Transverse colon (tissue), 4 donors: Measurements from ENCODE around the gene PLXNA3. TPM values are rescaled to one million over a fixed set of nuclear protein-coding genes. Genes with fewer than 3 reads are reported as not detected.

Experiments used
- DNase-seq: peaks from one replicate; pipeline ENCODE4 v3.0.0-alpha.2; 2019
- H3K27ac ChIP-seq, 4 donors: fragments of 200-600 bp; sonication (generic); 2 replicates each; pipeline ENCODE4 v1.5.1; 2016 to 2018; ENCODE audit warnings: inconsistent platforms in 4 of 4
- H3K27me3 ChIP-seq: fragments of 200-600 bp; sonication (generic); 2 replicates; pipeline ENCODE4 v1.5.1; 2017; ENCODE audit warnings: inconsistent platforms
- H3K36me3 ChIP-seq, 4 donors: fragments of 200-600 bp; sonication (generic); 2 replicates each; pipeline ENCODE4 v1.5.1; 2017 to 2019; ENCODE audit warnings: inconsistent platforms in 4 of 4
- H3K4me1 ChIP-seq, 4 donors: fragments of 200-600 bp; sonication (generic); 2 replicates each; pipeline ENCODE4 v1.5.1; 2017 to 2020; ENCODE audit warnings: inconsistent platforms in 4 of 4
- H3K4me3 ChIP-seq, 4 donors: fragments of 200-600 bp; sonication (generic); 1 replicate in 1 of 4; 2 replicates in 3 of 4; pipeline versions ENCODE4 v1.5.1 to v1.6.1; 2017 to 2019; ENCODE audit warnings: inconsistent platforms in 4 of 4
- H3K9me3 ChIP-seq, 2 donors: fragments of 200-600 bp; sonication (generic); 2 replicates each; pipeline ENCODE4 v1.5.1; 2017 to 2019; ENCODE audit warnings: inconsistent platforms in 2 of 2
- EP300 ChIP-seq: sonication (generic); formaldehyde crosslinking; IDR thresholded peaks from one replicate; pipeline ENCODE4 v1.6.1; 2017; ENCODE audit warnings: antibody characterized with exemption, low read depth
- POLR2A ChIP-seq: fragments of 450-650 bp; IDR thresholded peaks from one replicate; pipeline ENCODE4 v1.6.1; 2016; ENCODE audit warnings: antibody characterized with exemption, mild to moderate bottlenecking, moderate library complexity
- POLR2AphosphoS5 ChIP-seq, 3 donors: sonication (generic); formaldehyde crosslinking; IDR thresholded peaks; one replicate each; pipeline ENCODE4 v1.6.1; 2016; ENCODE audit warnings: antibody characterized with exemption in 3 of 3
- WGBS, 2 donors: methylation state at CpG; one replicate each; pipeline ENCODE4 v1.1.5; 2018; ENCODE audit warnings: low coverage in 1 of 2; 5-methylcytosine and 5-hydroxymethylcytosine counted together
- in situ Hi-C, 4 donors: fragments of 200-750 bp; cut with MboI; loops; one replicate each; pipeline versions ENCODE4 v1.15.0 to v1.15.1; 2017; ENCODE audit warnings: low sequenced_read_pairs in 3 of 4, low pct_ligation_motif_present in 1 of 4, low pct_unique_long_range_greater_than_20kb in 1 of 4
- intact Hi-C: fragments of 100-400 bp; cut with DNase I; formaldehyde crosslinking; loops from one replicate; pipeline ENCODE4 v1.15.1; 2023; ENCODE audit warnings: low total_unique reads
- total RNA-seq, 4 donors: library from RNA; depleted of rRNA; stranded (reverse); fragments of >200 nt; gene quantifications; one replicate each; pipeline ENCODE4 v1.1.0, GENCODE V29; 2016
- TF ChIP-seq, protein P1 (sequence below), 5 experiments: fragments of 200-600 bp in 3 of 5; fragments of 450-650 bp in 2 of 5; sonication (generic) in 3 of 5; IDR thresholded peaks; 1 replicate in 2 of 5; 2 replicates in 3 of 5; pipeline ENCODE4 v1.5.1; 2016 to 2017; ENCODE audit warnings: antibody characterized with exemption in 5 of 5, inconsistent platforms in 3 of 5, mild to moderate bottlenecking in 2 of 5, moderate library complexity in 1 of 5

PLXNA3 gene
- total RNA-seq, 4 donors from 2014 or later: 17.3 to 128 (median 52.8) TPM

DNA sequence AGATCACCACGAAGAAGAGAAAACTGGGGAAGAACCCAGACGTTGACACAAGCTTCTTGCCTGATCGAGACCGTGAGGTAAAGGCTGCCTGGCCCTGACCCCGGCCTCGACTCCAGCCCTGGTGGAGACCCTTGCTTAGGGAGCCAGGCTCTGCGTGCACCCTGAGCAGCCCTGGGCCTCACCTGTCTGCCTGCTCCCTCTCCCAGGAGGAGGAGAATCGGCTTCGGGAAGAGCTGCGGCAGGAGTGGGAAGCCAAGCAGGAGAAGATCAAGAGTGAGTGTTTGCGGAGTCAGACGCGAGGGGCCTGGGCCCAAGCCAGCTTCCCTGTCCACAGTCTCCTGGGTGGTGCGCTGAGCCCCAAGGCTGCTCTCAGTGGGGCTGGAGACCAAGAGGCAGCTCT, 9.6 kb upstream of the PLXNA3 start:
- 90 to 100% methylated on average over 3 to 14 of the region's 14 CpGs for WGBS, 2 donors
- DNase-seq: no peak
- peaks cover 0 to 16% (median 8%) of the 10 kb centered on the region in 4 donors for H3K4me1 ChIP-seq
- in situ Hi-C loops (no loop called here), intact Hi-C loops (no loop called here)
- no peaks in the 10 kb centered on the region for H3K9me3 ChIP-seq
- no peak overlapping the region for H3K4me3 ChIP-seq
- no peaks in the 10 kb centered on the region for H3K27me3 ChIP-seq
- H3K27ac ChIP-seq: no peak overlapping the region
- TF ChIP-seq, protein P1, sequence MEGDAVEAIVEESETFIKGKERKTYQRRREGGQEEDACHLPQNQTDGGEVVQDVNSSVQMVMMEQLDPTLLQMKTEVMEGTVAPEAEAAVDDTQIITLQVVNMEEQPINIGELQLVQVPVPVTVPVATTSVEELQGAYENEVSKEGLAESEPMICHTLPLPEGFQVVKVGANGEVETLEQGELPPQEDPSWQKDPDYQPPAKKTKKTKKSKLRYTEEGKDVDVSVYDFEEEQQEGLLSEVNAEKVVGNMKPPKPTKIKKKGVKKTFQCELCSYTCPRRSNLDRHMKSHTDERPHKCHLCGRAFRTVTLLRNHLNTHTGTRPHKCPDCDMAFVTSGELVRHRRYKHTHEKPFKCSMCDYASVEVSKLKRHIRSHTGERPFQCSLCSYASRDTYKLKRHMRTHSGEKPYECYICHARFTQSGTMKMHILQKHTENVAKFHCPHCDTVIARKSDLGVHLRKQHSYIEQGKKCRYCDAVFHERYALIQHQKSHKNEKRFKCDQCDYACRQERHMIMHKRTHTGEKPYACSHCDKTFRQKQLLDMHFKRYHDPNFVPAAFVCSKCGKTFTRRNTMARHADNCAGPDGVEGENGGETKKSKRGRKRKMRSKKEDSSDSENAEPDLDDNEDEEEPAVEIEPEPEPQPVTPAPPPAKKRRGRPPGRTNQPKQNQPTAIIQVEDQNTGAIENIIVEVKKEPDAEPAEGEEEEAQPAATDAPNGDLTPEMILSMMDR (IDR thresholded peaks at IDR 0.05): no peak
- no peak for TF ChIP-seq POLR2A
- TF ChIP-seq EP300: no peak
- TF ChIP-seq POLR2AphosphoS5 (IDR thresholded peaks at IDR 0.05): no peak
- no peaks in the 10 kb centered on the region for H3K36me3 ChIP-seq

DNA sequence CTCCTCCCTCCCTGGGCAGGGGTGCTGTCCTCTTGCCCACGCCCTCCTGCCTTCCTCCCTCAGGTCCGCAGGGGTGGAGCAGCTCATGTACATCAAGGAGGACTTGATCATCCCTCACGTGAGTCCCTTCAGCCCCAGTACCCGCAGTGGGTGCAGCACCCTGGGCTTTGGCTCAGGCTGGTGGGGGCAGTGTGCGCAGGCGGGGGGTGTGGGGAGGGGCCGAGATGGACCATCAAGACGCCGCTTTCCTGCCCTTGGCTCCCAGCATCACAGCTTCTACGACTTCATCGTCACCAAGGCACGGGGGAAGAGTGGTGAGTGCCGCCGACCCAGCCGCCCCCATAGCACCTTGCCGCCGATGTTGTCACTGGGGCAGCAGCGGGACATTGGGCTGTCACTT, 8.5 kb upstream of the PLXNA3 start:
- intact Hi-C loops (loop anchor here (5.0 kb wide), 1 partner anchor 42 kb away; the partner anchor contains the start of gene DNASE1L1), in situ Hi-C loops (no loop called here)
- no peaks in the 10 kb centered on the region for H3K9me3 ChIP-seq
- H3K27me3 ChIP-seq: no peaks in the 10 kb centered on the region
- no peak for DNase-seq
- H3K4me3 ChIP-seq: no peak overlapping the region
- no peak for TF ChIP-seq POLR2A
- TF ChIP-seq POLR2AphosphoS5 (IDR thresholded peaks at IDR 0.05): no peak
- no peaks in the 10 kb centered on the region for H3K36me3 ChIP-seq
- WGBS, 2 donors: 91% methylated on average over 18 of the region's 18 CpGs; no CpG with 5 or more reads in 1 of the 2 donors
- no peak overlapping the region for H3K27ac ChIP-seq
- peaks cover 0 to 12% (median 7%) of the 10 kb centered on the region in 4 donors for H3K4me1 ChIP-seq

DNA sequence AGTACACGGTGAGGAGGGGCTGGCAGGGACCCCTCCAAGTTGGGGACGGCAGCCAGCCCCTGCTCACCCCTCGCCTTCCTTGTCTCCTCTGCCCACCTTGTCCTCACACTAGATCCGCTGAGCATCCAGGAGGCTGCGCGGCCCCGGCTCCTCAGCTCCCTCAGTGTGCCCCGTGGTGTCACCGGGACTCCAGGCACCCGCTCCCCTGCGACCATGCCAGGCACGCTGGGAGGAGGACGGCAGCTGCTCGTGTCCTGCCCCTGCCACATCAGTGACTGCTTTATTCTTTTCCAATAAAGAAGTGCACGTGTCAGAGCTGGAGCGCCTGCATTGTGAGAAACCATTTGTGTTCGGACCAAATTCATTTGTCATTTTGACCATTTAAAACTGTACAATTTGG, 7.8 kb upstream of the PLXNA3 start:
- H3K9me3 ChIP-seq: no peaks in the 10 kb centered on the region
- TF ChIP-seq EP300: no peak
- no peak for TF ChIP-seq POLR2AphosphoS5 (IDR thresholded peaks at IDR 0.05)
- TF ChIP-seq, protein P1 (IDR thresholded peaks at IDR 0.05): no peak
- no peak for TF ChIP-seq POLR2A
- intact Hi-C loops: loop anchor here (5.0 kb wide), 1 partner anchor 43 kb away; the partner anchor contains the start of gene DNASE1L1
- H3K27ac ChIP-seq: no peak overlapping the region
- H3K27me3 ChIP-seq: no peaks in the 10 kb centered on the region
- no peak overlapping the region for H3K4me3 ChIP-seq
- no peaks in the 10 kb centered on the region for H3K36me3 ChIP-seq
- no peak for DNase-seq
- H3K4me1 ChIP-seq: peaks cover 0 to 5% (median under 1%) of the 10 kb centered on the region in 4 donors
- in situ Hi-C loops: no loop called here
- WGBS, 2 donors: 89% methylated on average over 17 of the region's 17 CpGs; no CpG with 5 or more reads in 1 of the 2 donors

DNA sequence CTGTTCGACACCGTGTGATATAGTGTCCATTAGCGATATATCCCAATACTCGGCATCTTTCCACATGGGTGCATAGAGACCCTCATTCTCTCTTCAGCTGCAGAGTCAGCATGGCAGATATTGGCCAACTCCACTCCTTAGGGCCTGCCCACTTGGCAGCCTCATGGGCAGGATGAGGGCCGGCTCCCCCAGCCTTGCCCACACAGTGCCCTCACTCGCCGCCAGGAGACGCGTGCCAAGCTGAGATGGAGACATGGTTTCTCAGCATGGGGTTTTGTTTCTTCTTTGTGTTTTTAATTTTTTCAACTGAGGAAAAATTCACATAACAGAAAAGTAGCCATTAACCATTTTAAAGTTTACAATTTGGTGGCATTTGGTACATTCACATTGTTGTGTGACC, 5.3 kb upstream of the PLXNA3 start:
- 83% methylated on average over 9 of the region's 9 CpGs; no CpG with 5 or more reads in 1 of the 2 donors for WGBS, 2 donors
- H3K27me3 ChIP-seq: no peaks in the 10 kb centered on the region
- TF ChIP-seq EP300: no peak
- TF ChIP-seq, protein P1 (IDR thresholded peaks at IDR 0.05): no peak
- TF ChIP-seq POLR2A: no peak
- TF ChIP-seq POLR2AphosphoS5 (IDR thresholded peaks at IDR 0.05): no peak
- H3K4me3 ChIP-seq: no peak overlapping the region
- H3K27ac ChIP-seq: no peak overlapping the region
- no peaks in the 10 kb centered on the region for H3K36me3 ChIP-seq
- H3K9me3 ChIP-seq: no peaks in the 10 kb centered on the region
- no peak for DNase-seq
- intact Hi-C loops (loop anchor here (5.0 kb wide), 1 partner anchor 46 kb away; the partner anchor contains the start of gene DNASE1L1), in situ Hi-C loops (no loop called here)
- no peaks in the 10 kb centered on the region for H3K4me1 ChIP-seq
